K562 (cell line): Measurements from ENCODE around the gene UBE3D. TPM values are rescaled to one million over a fixed set of nuclear protein-coding genes. Genes with fewer than 3 reads are reported as not detected.

Experiments used
- BHLHE40 ChIP-seq: IDR thresholded peaks from 2 replicates; pipeline ENCODE4 v1.6.1; 2011; ENCODE audit warnings: low read length, improper control_type of control experiment
- BRF2 ChIP-seq: IDR thresholded peaks from 3 replicates; pipeline ENCODE4 v1.6.1; 2011; ENCODE audit warnings: borderline replicate concordance, mild to moderate bottlenecking; ENCODE audit not compliant: insufficient read length, insufficient read depth
- CCNT2 ChIP-seq: IDR thresholded peaks from 2 replicates; pipeline ENCODE4 v1.6.1; 2011; ENCODE audit warnings: borderline replicate concordance, low read depth, mild to moderate bottlenecking, moderate library complexity, mixed read lengths, low read length; ENCODE audit not compliant: insufficient read length; ENCODE audit errors: extremely low read depth
- DPF2 ChIP-seq: fragments of 450-650 bp; IDR thresholded peaks from 2 replicates; pipeline ENCODE4 v1.6.1; 2016
- FOXA3 ChIP-seq, 2 experiments: fragments of 450-650 bp in 1 of 2; sonication (generic) in 1 of 2; formaldehyde crosslinking; IDR thresholded peaks in 1 of 2; conservative IDR thresholded peaks in 1 of 2; 2 replicates each; pipeline versions ENCODE4 v1.4.0 to v1.8.0; 2020 to 2022; ENCODE audit warnings: mild to moderate bottlenecking in 2 of 2, missing genetic modification reagents in 1 of 2
- FOXK2 ChIP-seq, 2 experiments: fragments of 450-650 bp; IDR thresholded peaks in 1 of 2; conservative IDR thresholded peaks in 1 of 2; 2 replicates each; pipeline ENCODE4 v1.6.1; 2016; ENCODE audit warnings: low read depth in 2 of 2, mild to moderate bottlenecking in 1 of 2
- FOXP1 ChIP-seq: sonication (generic); formaldehyde crosslinking; IDR thresholded peaks from 2 replicates; pipeline ENCODE4 v1.8.0; 2022; ENCODE audit warnings: mild to moderate bottlenecking, missing genetic modification reagents
- MAFF ChIP-seq: IDR thresholded peaks from 2 replicates; pipeline ENCODE4 v1.6.1; 2012; ENCODE audit warnings: low read length, improper control_type of control experiment
- NFE2 ChIP-seq: IDR thresholded peaks from 2 replicates; pipeline ENCODE4 v1.6.1; 2014; ENCODE audit warnings: antibody characterized with exemption, low read depth
- NR1H2 ChIP-seq: sonication (generic); formaldehyde crosslinking; IDR thresholded peaks from 2 replicates; pipeline ENCODE4 v1.4.0; 2020; ENCODE audit warnings: mild to moderate bottlenecking, missing genetic modification reagents
- RAD21 ChIP-seq, 2 experiments: fragments of 250-450 bp in 1 of 2; fragments of 450-650 bp in 1 of 2; sonication (Bioruptor Pico) in 1 of 2; formaldehyde crosslinking in 1 of 2; IDR thresholded peaks in 1 of 2; conservative IDR thresholded peaks in 1 of 2; 2 replicates each; pipeline versions ENCODE4 v1.4.0 to v1.8.0; 2020 to 2022; ENCODE audit warnings: mild to moderate bottlenecking in 2 of 2, moderate library complexity in 1 of 2
- SETDB1 ChIP-seq: IDR thresholded peaks from one replicate; pipeline ENCODE4 v1.6.1; 2012; ENCODE audit warnings: low read length, control low read depth, inconsistent platforms
- TAF1 ChIP-seq: IDR thresholded peaks from 2 replicates; pipeline ENCODE4 v1.6.1; 2011; ENCODE audit warnings: mild to moderate bottlenecking, low read length, moderate library complexity; ENCODE audit not compliant: insufficient read depth, control insufficient read depth, severe bottlenecking; ENCODE audit errors: extremely low read depth
- ZNF316 ChIP-seq: fragments of 450-650 bp; IDR thresholded peaks from 2 replicates; pipeline ENCODE4 v1.6.1; 2016
- polyA plus RNA-seq, 8 experiments: library from polyadenylated mRNA; depleted of rRNA in 4 of 8; stranded (reverse) in 5 of 8; unstranded in 3 of 8; fragments of >200 nt; fragmentation: Nextera tagmentation in 2 of 8; fragmentation: Illumina TruSeq in 1 of 8; extraction: Ambion mirVana in 2 of 8; extraction: Trizol in 1 of 8; gene quantifications; 2 replicates each; pipeline versions ENCODE4 v1.2.1 to v1.2.3, GENCODE V29; 2011 to 2014; ENCODE audit warnings: inconsistent platforms in 1 of 8, missing spikeins in 1 of 8
- total RNA-seq, 7 experiments: library from RNA; depleted of rRNA in 6 of 7; stranded (reverse); fragments of >200 nt in 6 of 7; fragmentation: Illumina TruSeq in 2 of 7; extraction: Trizol in 2 of 7; gene quantifications; 2 replicates each; pipeline versions ENCODE4 v1.2.1 to v1.2.3, GENCODE V29; 2011 to 2021; ENCODE audit warnings: low replicate concordance in 1 of 7
- TF ChIP-seq, protein P1 (sequence below): fragments of 250-450 bp; sonication (Bioruptor Pico); IDR thresholded peaks from 2 replicates; pipeline ENCODE4 v1.4.0; 2020; ENCODE audit warnings: borderline replicate concordance
- TF ChIP-seq, protein P2 (sequence below): fragments of 200-800 bp; sonication (Bioruptor generic); IDR thresholded peaks from 2 replicates; pipeline ENCODE4 v1.6.1; 2017; ENCODE audit warnings: missing genetic modification characterization, missing compliant biosample characterization
- TF ChIP-seq, protein P3 (sequence below): fragments of 450-650 bp; IDR thresholded peaks from 2 replicates; pipeline ENCODE4 v1.7.1; 2018; ENCODE audit warnings: mild to moderate bottlenecking, low read depth; ENCODE audit not compliant: partially characterized antibody

UBE3D gene
- total and polyA plus RNA-seq, 9 of the 15 experiments (the other 6 are each of a cell fraction or from before 2014, with no cell fraction given), result 9.4 to 17.6 (median 11.9) TPM

GRCh38 chr6:82893889-82894652 is 171.6 kb downstream of the UBE3D start (continued):
- TF ChIP-seq RAD21 (CRISPR knock-in tag; conservative IDR thresholded peaks at IDR 0.05 in 1 of 2, IDR thresholded peaks at IDR 0.05 in 1 of 2) (peak in 1 of 2 experiments; percentile 16; a peak in 1 of 4 replicates), NFE2 (peak; percentile 43), SETDB1 (no peak), MAFF (no peak), FOXK2 (conservative IDR thresholded peaks at IDR 0.05 in 1 of 2, IDR thresholded peaks at IDR 0.05 in 1 of 2; ENCODE audit: low read depth in 2 of 2) (peak; percentile 61 to 82), BHLHE40 (peak; percentile 42; the same call in 1 of the 2 replicates), FOXA3 (CRISPR knock-in tag; conservative IDR thresholded peaks at IDR 0.05 in 1 of 2, IDR thresholded peaks at IDR 0.05 in 1 of 2) (peak; percentile 39 to 78; a peak in 2 of 4 replicates), ZNF316 (peak; percentile 59; the same call in 1 of the 2 replicates), NR1H2 (CRISPR knock-in tag) (no peak), DPF2 (peak; percentile 59), BRF2 (no peak), CCNT2 (peak; percentile 21), FOXP1 (CRISPR knock-in tag) (no peak), TAF1 (no peak)
- TF ChIP-seq, protein P1, sequence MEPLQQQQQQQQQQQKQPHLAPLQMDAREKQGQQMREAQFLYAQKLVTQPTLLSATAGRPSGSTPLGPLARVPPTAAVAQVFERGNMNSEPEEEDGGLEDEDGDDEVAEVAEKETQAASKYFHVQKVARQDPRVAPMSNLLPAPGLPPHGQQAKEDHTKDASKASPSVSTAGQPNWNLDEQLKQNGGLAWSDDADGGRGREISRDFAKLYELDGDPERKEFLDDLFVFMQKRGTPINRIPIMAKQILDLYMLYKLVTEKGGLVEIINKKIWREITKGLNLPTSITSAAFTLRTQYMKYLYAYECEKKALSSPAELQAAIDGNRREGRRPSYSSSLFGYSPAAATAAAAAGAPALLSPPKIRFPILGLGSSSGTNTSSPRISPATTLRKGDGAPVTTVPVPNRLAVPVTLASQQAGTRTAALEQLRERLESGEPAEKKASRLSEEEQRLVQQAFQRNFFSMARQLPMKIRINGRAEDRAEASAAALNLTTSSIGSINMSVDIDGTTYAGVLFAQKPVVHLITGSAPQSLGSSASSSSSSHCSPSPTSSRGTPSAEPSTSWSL (CRISPR knock-in tag), result no peak
- TF ChIP-seq, protein P2, sequence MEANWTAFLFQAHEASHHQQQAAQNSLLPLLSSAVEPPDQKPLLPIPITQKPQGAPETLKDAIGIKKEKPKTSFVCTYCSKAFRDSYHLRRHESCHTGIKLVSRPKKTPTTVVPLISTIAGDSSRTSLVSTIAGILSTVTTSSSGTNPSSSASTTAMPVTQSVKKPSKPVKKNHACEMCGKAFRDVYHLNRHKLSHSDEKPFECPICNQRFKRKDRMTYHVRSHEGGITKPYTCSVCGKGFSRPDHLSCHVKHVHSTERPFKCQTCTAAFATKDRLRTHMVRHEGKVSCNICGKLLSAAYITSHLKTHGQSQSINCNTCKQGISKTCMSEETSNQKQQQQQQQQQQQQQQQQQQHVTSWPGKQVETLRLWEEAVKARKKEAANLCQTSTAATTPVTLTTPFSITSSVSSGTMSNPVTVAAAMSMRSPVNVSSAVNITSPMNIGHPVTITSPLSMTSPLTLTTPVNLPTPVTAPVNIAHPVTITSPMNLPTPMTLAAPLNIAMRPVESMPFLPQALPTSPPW (CRISPR knock-in tag), result peak; percentile 63
- TF ChIP-seq, protein P3, sequence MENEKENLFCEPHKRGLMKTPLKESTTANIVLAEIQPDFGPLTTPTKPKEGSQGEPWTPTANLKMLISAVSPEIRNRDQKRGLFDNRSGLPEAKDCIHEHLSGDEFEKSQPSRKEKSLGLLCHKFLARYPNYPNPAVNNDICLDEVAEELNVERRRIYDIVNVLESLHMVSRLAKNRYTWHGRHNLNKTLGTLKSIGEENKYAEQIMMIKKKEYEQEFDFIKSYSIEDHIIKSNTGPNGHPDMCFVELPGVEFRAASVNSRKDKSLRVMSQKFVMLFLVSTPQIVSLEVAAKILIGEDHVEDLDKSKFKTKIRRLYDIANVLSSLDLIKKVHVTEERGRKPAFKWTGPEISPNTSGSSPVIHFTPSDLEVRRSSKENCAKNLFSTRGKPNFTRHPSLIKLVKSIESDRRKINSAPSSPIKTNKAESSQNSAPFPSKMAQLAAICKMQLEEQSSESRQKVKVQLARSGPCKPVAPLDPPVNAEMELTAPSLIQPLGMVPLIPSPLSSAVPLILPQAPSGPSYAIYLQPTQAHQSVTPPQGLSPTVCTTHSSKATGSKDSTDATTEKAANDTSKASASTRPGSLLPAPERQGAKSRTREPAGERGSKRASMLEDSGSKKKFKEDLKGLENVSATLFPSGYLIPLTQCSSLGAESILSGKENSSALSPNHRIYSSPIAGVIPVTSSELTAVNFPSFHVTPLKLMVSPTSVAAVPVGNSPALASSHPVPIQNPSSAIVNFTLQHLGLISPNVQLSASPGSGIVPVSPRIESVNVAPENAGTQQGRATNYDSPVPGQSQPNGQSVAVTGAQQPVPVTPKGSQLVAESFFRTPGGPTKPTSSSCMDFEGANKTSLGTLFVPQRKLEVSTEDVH, result no peak
